Uterus (tissue), 4 donors: ENCODE measurements around the gene PEX5L. TPM values are rescaled to one million over a fixed set of nuclear protein-coding genes. Genes with fewer than 3 reads are reported as not detected.

Experiments
- DNase-seq, 2 donors: peaks; one replicate each; pipeline ENCODE4 v3.0.0-alpha.2; 2019 to 2020
- H3K27ac ChIP-seq, 2 donors: fragments of 200-600 bp; sonication (generic); 1 replicate in 1 of 2; 2 replicates in 1 of 2; pipeline ENCODE4 v1.5.1; 2016 to 2018
- H3K27me3 ChIP-seq, 2 donors: fragments of 200-600 bp; sonication (generic); one replicate each; pipeline ENCODE4 v1.5.1; 2018 to 2019; ENCODE audit warnings: control low read depth in 1 of 2
- H3K36me3 ChIP-seq, 2 donors: fragments of 200-600 bp; sonication (generic); one replicate each; pipeline ENCODE4 v1.5.1; 2019; ENCODE audit warnings: control low read depth in 1 of 2
- H3K4me1 ChIP-seq, 2 donors: fragments of 200-600 bp; sonication (generic); one replicate each; pipeline ENCODE4 v1.5.1; 2018 to 2019; ENCODE audit warnings: control low read depth in 1 of 2
- H3K4me3 ChIP-seq, 2 donors: fragments of 200-600 bp; sonication (generic); 1 replicate in 1 of 2; 2 replicates in 1 of 2; pipeline ENCODE4 v1.5.1; 2018 to 2019; ENCODE audit warnings: mild to moderate bottlenecking in 1 of 2
- H3K9me3 ChIP-seq, 2 donors: fragments of 200-600 bp; sonication (generic); one replicate each; pipeline ENCODE4 v1.5.1; 2019; ENCODE audit warnings: control low read depth in 1 of 2
- POLR2A ChIP-seq, 2 donors: fragments of 450-650 bp; IDR thresholded peaks; one replicate each; pipeline ENCODE4 v1.6.1; 2016; ENCODE audit warnings: antibody characterized with exemption in 2 of 2, mild to moderate bottlenecking in 1 of 2, moderate library complexity in 1 of 2
- intact Hi-C: fragments of 100-400 bp; cut with DNase I; formaldehyde crosslinking; loops from one replicate; pipeline ENCODE4 v1.15.1; 2023; ENCODE audit warnings: low total_unique reads
- total RNA-seq, 4 donors: library from RNA; depleted of rRNA in 3 of 4; stranded (reverse); fragments of >200 nt in 3 of 4; gene quantifications; one replicate each; pipeline versions ENCODE4 v1.1.0 to v1.2.4, GENCODE V29; 2014 to 2023
- TF ChIP-seq, protein P1 (sequence below), 4 experiments: fragments of 200-600 bp in 2 of 4; fragments of 450-650 bp in 2 of 4; sonication (generic) in 2 of 4; IDR thresholded peaks; one replicate each; pipeline ENCODE4 v1.5.1; 2016 to 2019; ENCODE audit warnings: antibody characterized with exemption in 4 of 4, mild to moderate bottlenecking in 2 of 4, moderate library complexity in 1 of 4
- donor health status: DM: yes; HTN: yes; CAD: no.

The PEX5L gene
- total RNA-seq, 4 donors from 2014 or later = 0.07 to 0.34 TPM; not detected in 2

DNA sequence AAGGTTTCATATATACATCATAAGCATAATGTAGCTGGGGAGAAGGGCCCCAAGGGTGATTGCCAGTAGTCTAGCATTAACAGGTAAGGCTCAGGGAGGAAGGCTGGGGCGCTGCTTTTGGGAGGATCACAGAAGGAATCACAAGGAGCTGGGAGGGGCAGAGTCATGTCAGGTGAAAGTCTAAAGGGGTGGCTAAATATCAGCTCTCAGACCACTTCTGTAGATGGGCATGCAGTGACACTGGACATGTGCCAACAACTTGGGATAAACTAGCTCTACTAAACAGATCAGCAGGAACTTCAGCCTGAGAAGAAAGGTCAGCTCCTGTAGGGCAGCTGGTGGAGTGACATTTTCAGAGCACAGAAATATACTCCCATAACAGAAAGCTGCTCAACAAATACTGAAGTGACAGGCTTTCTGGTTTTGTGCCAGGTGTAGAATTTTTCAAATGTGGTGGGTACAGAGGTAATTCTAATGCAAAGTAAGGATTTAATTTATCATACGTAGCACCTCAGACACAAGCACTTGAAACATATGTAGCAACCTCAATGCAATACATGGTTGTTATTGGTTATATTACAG lies 79.4 kb downstream of the PEX5L start:
- H3K27me3 ChIP-seq = no peaks in the 10 kb centered on the region
- H3K4me1 ChIP-seq = no peaks in the 10 kb centered on the region
- H3K4me3 ChIP-seq = no peak overlapping the region
- intact Hi-C loops = no loop called here
- H3K9me3 ChIP-seq = no peaks in the 10 kb centered on the region
- DNase-seq = no peak
- H3K27ac ChIP-seq = no peak overlapping the region
- TF ChIP-seq POLR2A (IDR thresholded peaks at IDR 0.05) = no peak
- no peaks in the 10 kb centered on the region for H3K36me3 ChIP-seq

DNA sequence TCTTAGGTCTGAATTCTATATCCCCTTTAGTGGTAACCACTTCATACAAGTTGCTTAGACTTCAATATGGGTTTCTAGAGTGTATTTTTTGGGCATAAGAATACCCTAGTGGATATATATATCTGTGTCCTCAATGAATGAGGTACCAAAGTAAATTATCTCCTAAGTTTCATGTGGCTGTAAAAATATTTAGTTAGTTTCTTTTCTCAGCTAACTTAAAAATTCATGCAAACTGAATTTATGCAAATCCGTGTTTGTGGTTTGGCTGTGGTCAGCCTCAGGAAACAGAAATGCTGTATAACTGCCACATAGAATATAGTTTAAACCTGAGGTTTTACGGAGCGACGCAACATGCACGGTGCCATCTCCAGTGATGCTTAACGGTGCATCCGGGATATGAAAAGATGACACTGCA lies 80.3 kb downstream of the PEX5L start:
- no peak overlapping the region for H3K4me3 ChIP-seq

DNA sequence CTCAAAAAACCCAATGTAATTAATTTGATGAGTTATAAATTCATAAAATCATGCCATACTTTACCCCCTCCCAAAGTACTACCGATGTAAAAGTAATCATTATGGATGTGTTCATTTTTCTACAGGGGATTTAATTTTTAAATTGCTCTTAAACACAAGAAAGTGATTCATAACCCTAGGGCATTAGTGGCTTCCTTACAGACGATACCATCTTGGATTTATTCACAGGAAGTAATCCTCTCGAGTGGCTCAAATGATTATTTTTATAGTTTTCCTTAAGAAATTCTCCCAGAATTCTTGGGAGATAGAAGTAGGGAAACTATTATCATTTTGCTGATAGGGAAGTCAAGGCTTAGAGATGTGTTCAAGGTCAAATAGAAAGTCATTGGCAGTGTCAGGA lies 80.9 kb downstream of the PEX5L start:
- H3K36me3 ChIP-seq = no peaks in the 10 kb centered on the region
- no peaks in the 10 kb centered on the region for H3K4me1 ChIP-seq
- intact Hi-C loops = no loop called here
- H3K4me3 ChIP-seq = no peak overlapping the region
- no peaks in the 10 kb centered on the region for H3K9me3 ChIP-seq
- no peak for DNase-seq
- no peak overlapping the region for H3K27ac ChIP-seq
- TF ChIP-seq, protein P1, sequence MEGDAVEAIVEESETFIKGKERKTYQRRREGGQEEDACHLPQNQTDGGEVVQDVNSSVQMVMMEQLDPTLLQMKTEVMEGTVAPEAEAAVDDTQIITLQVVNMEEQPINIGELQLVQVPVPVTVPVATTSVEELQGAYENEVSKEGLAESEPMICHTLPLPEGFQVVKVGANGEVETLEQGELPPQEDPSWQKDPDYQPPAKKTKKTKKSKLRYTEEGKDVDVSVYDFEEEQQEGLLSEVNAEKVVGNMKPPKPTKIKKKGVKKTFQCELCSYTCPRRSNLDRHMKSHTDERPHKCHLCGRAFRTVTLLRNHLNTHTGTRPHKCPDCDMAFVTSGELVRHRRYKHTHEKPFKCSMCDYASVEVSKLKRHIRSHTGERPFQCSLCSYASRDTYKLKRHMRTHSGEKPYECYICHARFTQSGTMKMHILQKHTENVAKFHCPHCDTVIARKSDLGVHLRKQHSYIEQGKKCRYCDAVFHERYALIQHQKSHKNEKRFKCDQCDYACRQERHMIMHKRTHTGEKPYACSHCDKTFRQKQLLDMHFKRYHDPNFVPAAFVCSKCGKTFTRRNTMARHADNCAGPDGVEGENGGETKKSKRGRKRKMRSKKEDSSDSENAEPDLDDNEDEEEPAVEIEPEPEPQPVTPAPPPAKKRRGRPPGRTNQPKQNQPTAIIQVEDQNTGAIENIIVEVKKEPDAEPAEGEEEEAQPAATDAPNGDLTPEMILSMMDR (IDR thresholded peaks at IDR 0.05) = no peak
- TF ChIP-seq POLR2A (IDR thresholded peaks at IDR 0.05) = no peak
- H3K27me3 ChIP-seq = no peaks in the 10 kb centered on the region

More for the DNA sequence above, 80.3 kb downstream of the PEX5L start:
- Histone ChIP-seq H3K27me3 (no peaks in the 10 kb centered on the region), H3K4me1 (no peaks in the 10 kb centered on the region), H3K9me3 (no peaks in the 10 kb centered on the region), H3K36me3 (no peaks in the 10 kb centered on the region), H3K27ac (no peak overlapping the region)
- TF ChIP-seq, protein P1 (IDR thresholded peaks at IDR 0.05) = no peak
- no peak for TF ChIP-seq POLR2A (IDR thresholded peaks at IDR 0.05)
- no peak for DNase-seq
- intact Hi-C loops = no loop called here

DNA sequence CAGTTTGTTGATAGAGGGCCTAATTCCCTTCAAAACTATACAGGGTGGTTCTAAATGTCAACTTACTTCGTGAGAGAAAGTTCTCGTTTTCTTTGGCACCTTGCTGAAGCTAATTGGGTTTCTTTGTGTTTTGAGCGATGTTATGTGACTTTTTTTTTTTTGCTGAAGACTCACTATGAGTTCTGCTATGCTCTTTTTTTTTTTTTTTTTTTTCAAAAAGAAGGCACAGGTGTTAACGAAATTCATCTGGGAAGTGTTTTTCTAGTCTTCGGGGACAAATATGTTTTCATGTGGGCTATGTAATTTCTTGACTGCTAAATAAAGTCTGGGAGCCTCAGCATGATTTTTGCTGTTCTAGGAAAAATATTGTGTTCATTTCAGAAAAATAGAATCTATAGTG lies 81.5 kb downstream of the PEX5L start:
- intact Hi-C loops = no loop called here
- H3K36me3 ChIP-seq = no peaks in the 10 kb centered on the region
- no peak for DNase-seq
- no peak for TF ChIP-seq POLR2A (IDR thresholded peaks at IDR 0.05)
- TF ChIP-seq, protein P1 (IDR thresholded peaks at IDR 0.05) = no peak
- no peak overlapping the region for H3K27ac ChIP-seq
- no peak overlapping the region for H3K4me3 ChIP-seq
- no peaks in the 10 kb centered on the region for H3K27me3 ChIP-seq
- no peaks in the 10 kb centered on the region for H3K9me3 ChIP-seq
- no peaks in the 10 kb centered on the region for H3K4me1 ChIP-seq

DNA sequence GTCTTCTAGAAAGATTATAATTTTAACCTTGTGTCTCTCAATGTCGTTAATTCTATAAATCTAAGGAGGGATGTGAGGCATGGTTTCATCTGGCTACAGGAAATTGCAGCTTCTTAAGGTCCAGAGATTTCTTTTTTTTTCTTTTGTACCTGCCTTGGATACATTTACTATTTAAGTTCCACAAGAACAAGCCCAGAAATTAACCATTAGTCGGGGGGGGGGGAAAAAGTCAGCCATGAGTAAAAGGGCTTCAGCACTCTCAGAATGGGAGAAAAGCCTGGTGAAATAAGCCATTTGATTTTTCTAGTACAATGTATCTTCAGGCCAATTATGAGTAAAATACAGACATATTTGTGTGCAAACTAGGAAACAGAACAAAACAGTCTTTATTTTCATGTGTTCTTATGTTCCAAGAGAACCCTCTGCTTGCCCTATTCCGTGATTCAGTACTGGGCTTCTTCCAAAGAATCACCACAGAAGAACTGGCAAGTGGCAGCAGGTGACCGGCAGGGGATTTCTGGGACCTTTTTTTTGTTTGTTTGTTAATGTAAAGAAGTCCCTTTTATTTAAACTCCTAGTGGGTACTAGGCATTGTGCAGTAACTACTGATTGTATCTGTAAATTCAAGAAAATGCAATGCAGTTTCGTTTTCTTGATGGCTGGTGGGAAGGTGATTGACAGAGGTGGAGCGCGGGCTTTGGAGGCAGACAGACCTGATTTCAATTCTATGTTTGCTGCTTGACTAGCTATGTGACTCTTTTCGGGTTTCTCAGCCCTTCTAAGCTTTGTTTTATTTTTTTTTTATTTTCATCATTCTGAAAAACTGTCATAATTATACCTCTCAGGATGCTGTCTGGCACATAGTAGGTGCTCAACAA lies 82.5 kb downstream of the PEX5L start:
- Histone ChIP-seq H3K4me1 (no peaks in the 10 kb centered on the region), H3K27me3 (no peaks in the 10 kb centered on the region), H3K27ac (no peak overlapping the region)

More for the DNA sequence above, 82.5 kb downstream of the PEX5L start:
- Histone ChIP-seq H3K36me3 (no peaks in the 10 kb centered on the region), H3K4me3 (no peak overlapping the region), H3K9me3 (no peaks in the 10 kb centered on the region)
- intact Hi-C loops = no loop called here
- TF ChIP-seq POLR2A (IDR thresholded peaks at IDR 0.05) = no peak
- TF ChIP-seq, protein P1 (IDR thresholded peaks at IDR 0.05) = no peak
- no peak for DNase-seq
